Cardiac fibroblast (primary cell): ENCODE results near the gene FAM47E.

Experiments used
- DNase-seq, 2 donors: peaks; one replicate each; pipeline versions ENCODE4 v3.0.0 to v3.0.0-alpha.2; 2010; ENCODE audit warnings: low read depth in 2 of 2
- H3K4me3 ChIP-seq, 2 donors: replicated peaks in 1 of 2; 1 replicate in 1 of 2; 2 replicates in 1 of 2; pipeline ENCODE4 v1.5.1; 2011; ENCODE audit warnings: low read depth in 2 of 2, low read length in 2 of 2, mild to moderate bottlenecking in 2 of 2, moderate library complexity in 1 of 2
- TF ChIP-seq, protein P1 (sequence below): IDR thresholded peaks from one replicate; pipeline ENCODE4 v1.5.1; 2011; ENCODE audit warnings: low read depth, mild to moderate bottlenecking, low read length, inconsistent platforms

The FAM47E gene

DNA sequence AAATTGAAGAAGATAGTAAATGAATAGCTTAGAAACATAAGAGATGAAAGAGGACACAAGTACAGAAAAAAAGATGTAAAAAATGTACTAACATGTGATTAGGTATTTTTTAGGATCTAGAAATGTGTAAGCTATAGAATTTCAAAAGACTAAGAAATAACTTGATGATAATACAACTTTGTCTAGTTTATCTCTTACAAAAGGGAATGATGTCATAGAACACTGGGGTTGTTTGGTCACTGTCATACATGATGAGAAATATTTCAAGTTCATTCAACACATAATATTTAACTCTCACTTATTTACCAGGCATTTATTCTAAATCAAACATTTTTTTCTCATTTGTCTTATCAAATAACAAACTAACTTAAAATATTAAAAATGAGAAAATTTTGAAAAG lies 73.6 kb downstream of the FAM47E start:
- TF ChIP-seq, protein P1, sequence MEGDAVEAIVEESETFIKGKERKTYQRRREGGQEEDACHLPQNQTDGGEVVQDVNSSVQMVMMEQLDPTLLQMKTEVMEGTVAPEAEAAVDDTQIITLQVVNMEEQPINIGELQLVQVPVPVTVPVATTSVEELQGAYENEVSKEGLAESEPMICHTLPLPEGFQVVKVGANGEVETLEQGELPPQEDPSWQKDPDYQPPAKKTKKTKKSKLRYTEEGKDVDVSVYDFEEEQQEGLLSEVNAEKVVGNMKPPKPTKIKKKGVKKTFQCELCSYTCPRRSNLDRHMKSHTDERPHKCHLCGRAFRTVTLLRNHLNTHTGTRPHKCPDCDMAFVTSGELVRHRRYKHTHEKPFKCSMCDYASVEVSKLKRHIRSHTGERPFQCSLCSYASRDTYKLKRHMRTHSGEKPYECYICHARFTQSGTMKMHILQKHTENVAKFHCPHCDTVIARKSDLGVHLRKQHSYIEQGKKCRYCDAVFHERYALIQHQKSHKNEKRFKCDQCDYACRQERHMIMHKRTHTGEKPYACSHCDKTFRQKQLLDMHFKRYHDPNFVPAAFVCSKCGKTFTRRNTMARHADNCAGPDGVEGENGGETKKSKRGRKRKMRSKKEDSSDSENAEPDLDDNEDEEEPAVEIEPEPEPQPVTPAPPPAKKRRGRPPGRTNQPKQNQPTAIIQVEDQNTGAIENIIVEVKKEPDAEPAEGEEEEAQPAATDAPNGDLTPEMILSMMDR, result no peak

DNA sequence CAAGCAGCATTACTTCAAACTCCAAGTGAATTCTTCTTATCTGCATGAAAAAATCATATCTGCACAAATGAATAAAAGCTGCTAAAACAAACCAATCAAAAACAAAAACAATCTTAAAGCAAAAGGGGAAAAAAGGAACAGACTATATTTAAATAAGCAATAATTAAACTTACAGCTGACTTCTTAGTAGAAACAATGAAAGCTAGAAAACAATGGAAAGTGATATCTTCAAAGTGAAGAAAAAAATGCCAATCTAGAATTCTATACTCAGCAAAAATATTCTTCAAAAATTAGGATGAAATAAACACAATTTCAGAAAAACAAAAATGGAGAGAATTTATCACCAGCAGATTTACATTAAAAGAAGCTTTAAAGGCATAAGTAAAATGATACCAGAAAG lies 75.0 kb downstream of the FAM47E start:
- TF ChIP-seq, protein P1, result no peak
- H3K4me3 ChIP-seq, result no peak overlapping the region
- no peak for DNase-seq

More for the DNA sequence above, 73.6 kb downstream of the FAM47E start:
- DNase-seq, result no peak
- H3K4me3 ChIP-seq, result no peak overlapping the region
